CD4-positive, alpha-beta T cell (primary cell): ENCODE measurements around the gene PRR15L. TPM values are rescaled to one million over a fixed set of nuclear protein-coding genes. Genes with fewer than 3 reads are reported as not detected.

Experiments used
- ATAC-seq: fragments of 200-7000 bp; cut with Tn5 transposase; one replicate; pipeline ENCODE4 v1.10.0; 2022; ENCODE audit warnings: mild to moderate bottlenecking; ENCODE audit not compliant: poor library complexity
- CTCF ChIA-PET: fragments of 350-600 bp; sonication (Branson Sonifier 250); formaldehyde crosslinking; loops from one replicate; lab custom pipeline; 2021; ENCODE audit warnings: antibody characterized with exemption, inconsistent platforms; lab: Charles Lee
- POLR2A ChIA-PET: fragments of 350-600 bp; sonication (Branson Sonifier 250); formaldehyde crosslinking; loops from one replicate; lab custom pipeline; 2021; ENCODE audit warnings: antibody characterized with exemption, inconsistent platforms; lab: Charles Lee
- DNase-seq, 14 experiments: peaks; one replicate each; pipeline ENCODE4 v3.0.0-alpha.2; 2013 to 2020; ENCODE audit warnings: mixed read lengths in 2 of 14
- H3K27ac ChIP-seq, 2 donors: one replicate each; pipeline versions ENCODE4 v1.5.1 to v1.7.0; 2013; ENCODE audit warnings: low read length in 2 of 2, low read depth in 1 of 2, mild to moderate bottlenecking in 1 of 2
- H3K27me3 ChIP-seq, 2 experiments: 1 replicate in 1 of 2; 2 replicates in 1 of 2; pipeline versions ENCODE4 v1.6.1 to v1.7.0; 2013; ENCODE audit warnings: low read length in 2 of 2, control low read depth in 1 of 2, mild to moderate bottlenecking in 1 of 2, moderate library complexity in 1 of 2; ENCODE audit not compliant: insufficient read depth in 2 of 2, control insufficient read depth in 1 of 2
- H3K36me3 ChIP-seq: one replicate; pipeline ENCODE4 v1.6.1; 2013; ENCODE audit warnings: low read length, control low read depth; ENCODE audit not compliant: insufficient read depth
- H3K4me1 ChIP-seq: one replicate; pipeline ENCODE4 v1.6.1; 2013; ENCODE audit warnings: low read length, control low read depth; ENCODE audit not compliant: insufficient read depth
- H3K4me3 ChIP-seq: one replicate; pipeline ENCODE4 v1.5.1; 2013; ENCODE audit warnings: mild to moderate bottlenecking, low read length, moderate library complexity
- H3K9me3 ChIP-seq, 2 experiments: 1 replicate in 1 of 2; 2 replicates in 1 of 2; pipeline versions ENCODE4 v1.6.1 to v1.7.0; 2013; ENCODE audit warnings: low read length in 2 of 2, mild to moderate bottlenecking in 2 of 2, control low read depth in 1 of 2, moderate library complexity in 1 of 2; ENCODE audit not compliant: control insufficient read depth in 1 of 2, insufficient read depth in 1 of 2
- H3K27ac Mint-ChIP-seq: one replicate; pipeline ENCODE4 v1.8.0; 2020; ENCODE audit warnings: mixed read lengths
- H3K27me3 Mint-ChIP-seq: one replicate; pipeline ENCODE4 v1.8.0; 2021; ENCODE audit warnings: mixed read lengths
- H3K36me3 Mint-ChIP-seq: one replicate; pipeline ENCODE4 v1.8.0; 2021; ENCODE audit warnings: low read depth, mixed read lengths
- H3K4me1 Mint-ChIP-seq: one replicate; pipeline ENCODE4 v1.8.0; 2021; ENCODE audit warnings: low read depth, mixed read lengths
- H3K4me3 Mint-ChIP-seq: one replicate; pipeline ENCODE4 v1.8.0; 2020; ENCODE audit warnings: mild to moderate bottlenecking, mixed read lengths
- H3K9me3 Mint-ChIP-seq: one replicate; pipeline ENCODE4 v1.8.0; 2020; ENCODE audit warnings: mixed read lengths
- intact Hi-C, 2 experiments: fragments of 100-400 bp; cut with DNase I in 1 of 2; cut with micrococcal nuclease in 1 of 2; formaldehyde crosslinking; loops; one replicate each; pipeline versions ENCODE4 v1.15.1 to v1.9.0; 2023 to 2025; cut with DNase I, micrococcal nuclease
- total RNA-seq, 174 experiments: library from RNA in 2 of 174; stranded (reverse) in 2 of 174; gene quantifications; one replicate each; pipeline ENCODE4 v1.2.3 and lab custom pipeline; 2021 to 2026
- TF ChIP-seq, protein P1 (sequence below): fragments of 200-600 bp; IDR thresholded peaks from one replicate; pipeline ENCODE4 v1.8.0; 2022; ENCODE audit warnings: antibody characterized with exemption, mild to moderate bottlenecking

PRR15L gene
- total RNA-seq, 2 experiments from 2014 or later = not detected

GRCh38 chr17:47964856-47965255 is 7.2 kb upstream of the PRR15L start:
- intact Hi-C loops = no loop called here
- H3K27me3 ChIP-seq = no peaks in the 10 kb centered on the region
- DNase-seq = no peak
- no peak for ATAC-seq
- no peak overlapping the region for H3K27ac ChIP-seq
- H3K27me3 Mint-ChIP-seq = no peaks in the 10 kb centered on the region
- no peak overlapping the region for H3K4me3 Mint-ChIP-seq
- no peak overlapping the region for H3K27ac Mint-ChIP-seq
- no peaks in the 10 kb centered on the region for H3K36me3 ChIP-seq
- no peaks in the 10 kb centered on the region for H3K9me3 Mint-ChIP-seq
- CTCF ChIA-PET = no interaction called here
- H3K4me3 ChIP-seq = no peak overlapping the region
- H3K9me3 ChIP-seq = no peaks in the 10 kb centered on the region
- H3K4me1 Mint-ChIP-seq = peaks cover 2% of the 10 kb centered on the region
- POLR2A ChIA-PET = no interaction called here
- TF ChIP-seq, protein P1, sequence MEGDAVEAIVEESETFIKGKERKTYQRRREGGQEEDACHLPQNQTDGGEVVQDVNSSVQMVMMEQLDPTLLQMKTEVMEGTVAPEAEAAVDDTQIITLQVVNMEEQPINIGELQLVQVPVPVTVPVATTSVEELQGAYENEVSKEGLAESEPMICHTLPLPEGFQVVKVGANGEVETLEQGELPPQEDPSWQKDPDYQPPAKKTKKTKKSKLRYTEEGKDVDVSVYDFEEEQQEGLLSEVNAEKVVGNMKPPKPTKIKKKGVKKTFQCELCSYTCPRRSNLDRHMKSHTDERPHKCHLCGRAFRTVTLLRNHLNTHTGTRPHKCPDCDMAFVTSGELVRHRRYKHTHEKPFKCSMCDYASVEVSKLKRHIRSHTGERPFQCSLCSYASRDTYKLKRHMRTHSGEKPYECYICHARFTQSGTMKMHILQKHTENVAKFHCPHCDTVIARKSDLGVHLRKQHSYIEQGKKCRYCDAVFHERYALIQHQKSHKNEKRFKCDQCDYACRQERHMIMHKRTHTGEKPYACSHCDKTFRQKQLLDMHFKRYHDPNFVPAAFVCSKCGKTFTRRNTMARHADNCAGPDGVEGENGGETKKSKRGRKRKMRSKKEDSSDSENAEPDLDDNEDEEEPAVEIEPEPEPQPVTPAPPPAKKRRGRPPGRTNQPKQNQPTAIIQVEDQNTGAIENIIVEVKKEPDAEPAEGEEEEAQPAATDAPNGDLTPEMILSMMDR = no peak
- H3K4me1 ChIP-seq = peaks cover 4% of the 10 kb centered on the region
- H3K36me3 Mint-ChIP-seq = no peaks in the 10 kb centered on the region

GRCh38 chr17:47962901-47963300 is 5.2 kb upstream of the PRR15L start:
- Mint-ChIP-seq H3K27ac (no peak overlapping the region), H3K27me3 (no peaks in the 10 kb centered on the region), H3K4me3 (no peak overlapping the region), H3K4me1 (no peaks in the 10 kb centered on the region), H3K9me3 (no peaks in the 10 kb centered on the region), H3K36me3 (no peaks in the 10 kb centered on the region)
- POLR2A ChIA-PET = no interaction called here
- Histone ChIP-seq H3K4me3 (no peak overlapping the region), H3K27ac (no peak overlapping the region), H3K9me3 (no peaks in the 10 kb centered on the region), H3K4me1 (no peaks in the 10 kb centered on the region), H3K27me3 (no peaks in the 10 kb centered on the region), H3K36me3 (no peaks in the 10 kb centered on the region)
- TF ChIP-seq, protein P1 = no peak
- CTCF ChIA-PET = no interaction called here
- intact Hi-C loops = no loop called here
- ATAC-seq (no peak), DNase-seq (no peak)

GRCh38 chr17:47961406-47961805 is 3.7 kb upstream of the PRR15L start:
- H3K36me3 ChIP-seq = no peaks in the 10 kb centered on the region
- H3K4me3 ChIP-seq = no peak overlapping the region
- H3K4me1 ChIP-seq = no peaks in the 10 kb centered on the region
- no peak overlapping the region for H3K27ac ChIP-seq
- H3K27ac Mint-ChIP-seq = no peak overlapping the region
- no peaks in the 10 kb centered on the region for H3K4me1 Mint-ChIP-seq
- ATAC-seq (no peak), DNase-seq (no peak)
- ChIA-PET POLR2A (interaction anchor here (1.2 kb wide), 1 partner anchor 11 kb away, joined by 5 read pairs; no protein-coding TSS in a partner anchor), CTCF (no interaction called here)
- H3K36me3 Mint-ChIP-seq = no peaks in the 10 kb centered on the region
- intact Hi-C loops = no loop called here
- no peaks in the 10 kb centered on the region for H3K27me3 Mint-ChIP-seq
- TF ChIP-seq, protein P1 = no peak
- H3K27me3 ChIP-seq = no peaks in the 10 kb centered on the region
- H3K9me3 ChIP-seq = no peaks in the 10 kb centered on the region
- H3K4me3 Mint-ChIP-seq = no peak overlapping the region
- no peaks in the 10 kb centered on the region for H3K9me3 Mint-ChIP-seq
